PC-3 (cell line): Measurements from ENCODE around the gene MED8.

ENCODE experiments used
- CTCF ChIP-seq: fragments of 300-600 bp; sonication (generic); conservative IDR thresholded peaks from 2 replicates; pipeline ENCODE4 v1.5.1; 2017; ENCODE audit warnings: antibody characterized with exemption, low read depth, mild to moderate bottlenecking, low read length
- EZH2 ChIP-seq: fragments of 300-600 bp; sonication (generic); IDR thresholded peaks from one replicate; pipeline ENCODE4 v1.6.1; 2017; ENCODE audit warnings: antibody characterized with exemption, mild to moderate bottlenecking, low read length; ENCODE audit not compliant: unreplicated experiment
- EZH2phosphoT487 ChIP-seq: fragments of 300-600 bp; sonication (generic); IDR thresholded peaks from 2 replicates; pipeline ENCODE4 v1.6.1; 2018; ENCODE audit warnings: mild to moderate bottlenecking, antibody characterized with exemption, low read length, borderline replicate concordance

DNA sequence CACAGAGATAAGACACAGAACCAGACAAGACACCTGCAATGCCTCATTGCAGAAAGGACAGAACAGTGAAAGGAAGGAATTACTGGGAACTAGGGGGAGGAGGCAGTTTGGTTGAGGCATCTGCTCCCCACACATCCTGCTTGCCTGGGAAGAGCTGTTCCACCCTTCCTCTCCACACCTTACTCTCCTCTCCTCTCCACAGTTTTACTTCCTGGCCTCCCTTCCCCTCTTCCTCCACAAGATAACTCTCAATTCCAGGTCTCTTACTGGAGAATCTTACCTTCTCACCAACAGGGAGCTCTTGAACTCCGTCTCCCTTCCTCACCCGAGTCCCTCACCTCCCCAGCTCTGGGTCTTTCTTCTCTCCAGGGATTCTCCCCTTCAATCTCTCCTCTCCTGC is 23.9 kb downstream of the MED8 start:
- TF ChIP-seq EZH2 (no peak), CTCF (no peak), EZH2phosphoT487 (no peak)
